Loucy (cell line): ENCODE results near the gene OR52A5.

Source experiments
- EZH2phosphoT487 ChIP-seq: fragments of 200-600 bp; IDR thresholded peaks from 2 replicates; pipeline ENCODE4 v1.6.1; 2018; ENCODE audit warnings: antibody characterized with exemption, mild to moderate bottlenecking, moderate library complexity, borderline replicate concordance
- TF ChIP-seq, protein P1 (sequence below): fragments of 200-600 bp; sonication (generic); conservative IDR thresholded peaks from 2 replicates; pipeline ENCODE4 v1.5.1; 2014; ENCODE audit warnings: mild to moderate bottlenecking, antibody characterized with exemption, low read length

GRCh38 chr11:5124891-5125620 is 13.1 kb downstream of the OR52A5 start:
- TF ChIP-seq, protein P1, sequence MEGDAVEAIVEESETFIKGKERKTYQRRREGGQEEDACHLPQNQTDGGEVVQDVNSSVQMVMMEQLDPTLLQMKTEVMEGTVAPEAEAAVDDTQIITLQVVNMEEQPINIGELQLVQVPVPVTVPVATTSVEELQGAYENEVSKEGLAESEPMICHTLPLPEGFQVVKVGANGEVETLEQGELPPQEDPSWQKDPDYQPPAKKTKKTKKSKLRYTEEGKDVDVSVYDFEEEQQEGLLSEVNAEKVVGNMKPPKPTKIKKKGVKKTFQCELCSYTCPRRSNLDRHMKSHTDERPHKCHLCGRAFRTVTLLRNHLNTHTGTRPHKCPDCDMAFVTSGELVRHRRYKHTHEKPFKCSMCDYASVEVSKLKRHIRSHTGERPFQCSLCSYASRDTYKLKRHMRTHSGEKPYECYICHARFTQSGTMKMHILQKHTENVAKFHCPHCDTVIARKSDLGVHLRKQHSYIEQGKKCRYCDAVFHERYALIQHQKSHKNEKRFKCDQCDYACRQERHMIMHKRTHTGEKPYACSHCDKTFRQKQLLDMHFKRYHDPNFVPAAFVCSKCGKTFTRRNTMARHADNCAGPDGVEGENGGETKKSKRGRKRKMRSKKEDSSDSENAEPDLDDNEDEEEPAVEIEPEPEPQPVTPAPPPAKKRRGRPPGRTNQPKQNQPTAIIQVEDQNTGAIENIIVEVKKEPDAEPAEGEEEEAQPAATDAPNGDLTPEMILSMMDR = no peak
- no peak for TF ChIP-seq EZH2phosphoT487
